DMS53 (cell line): ENCODE results near the gene DDX56.

Experiments
- DNase-seq: peaks from one replicate; lab custom pipeline; 2025; lab: John Stamatoyannopoulos, UW

The DDX56 gene, protein sequence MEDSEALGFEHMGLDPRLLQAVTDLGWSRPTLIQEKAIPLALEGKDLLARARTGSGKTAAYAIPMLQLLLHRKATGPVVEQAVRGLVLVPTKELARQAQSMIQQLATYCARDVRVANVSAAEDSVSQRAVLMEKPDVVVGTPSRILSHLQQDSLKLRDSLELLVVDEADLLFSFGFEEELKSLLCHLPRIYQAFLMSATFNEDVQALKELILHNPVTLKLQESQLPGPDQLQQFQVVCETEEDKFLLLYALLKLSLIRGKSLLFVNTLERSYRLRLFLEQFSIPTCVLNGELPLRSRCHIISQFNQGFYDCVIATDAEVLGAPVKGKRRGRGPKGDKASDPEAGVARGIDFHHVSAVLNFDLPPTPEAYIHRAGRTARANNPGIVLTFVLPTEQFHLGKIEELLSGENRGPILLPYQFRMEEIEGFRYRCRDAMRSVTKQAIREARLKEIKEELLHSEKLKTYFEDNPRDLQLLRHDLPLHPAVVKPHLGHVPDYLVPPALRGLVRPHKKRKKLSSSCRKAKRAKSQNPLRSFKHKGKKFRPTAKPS

DNA sequence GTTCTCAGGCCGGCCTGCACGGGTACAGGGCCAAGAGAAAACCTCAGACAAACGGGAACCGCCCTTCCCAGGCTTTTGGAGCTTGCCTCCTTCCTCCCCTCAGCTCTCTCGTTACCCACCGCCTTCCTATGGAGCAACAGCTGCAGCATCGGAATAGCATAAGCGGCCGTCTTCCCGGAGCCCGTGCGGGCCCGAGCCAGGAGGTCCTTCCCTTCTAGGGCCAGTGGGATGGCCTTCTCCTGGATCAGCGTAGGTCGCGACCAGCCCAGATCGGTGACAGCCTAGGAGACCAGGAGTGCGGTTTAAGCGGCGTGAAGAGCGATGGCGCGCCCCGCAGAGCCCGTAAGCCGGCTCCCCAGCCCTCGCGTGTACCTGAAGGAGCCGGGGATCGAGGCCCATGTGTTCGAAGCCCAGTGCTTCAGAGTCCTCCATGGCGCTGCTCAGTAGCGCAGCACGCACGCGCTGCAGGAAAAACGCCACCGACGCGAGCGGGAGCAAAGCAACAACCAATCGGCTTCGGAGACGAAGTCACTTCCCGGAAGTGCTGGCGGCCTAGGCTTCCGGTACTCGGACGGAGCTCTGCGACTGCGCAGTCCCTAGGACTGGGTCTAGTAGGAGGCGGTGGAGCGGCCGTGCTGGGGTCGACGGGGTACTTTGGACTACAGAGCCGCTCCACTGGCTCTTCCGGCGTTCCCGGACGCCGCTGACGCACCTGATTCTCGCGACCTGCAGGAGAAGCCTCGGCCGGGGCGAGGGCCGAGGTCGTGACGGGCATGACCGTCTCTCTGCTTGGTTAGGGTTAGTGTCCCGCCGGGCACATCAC is at the start of gene DDX56:
DDX56 (minus strand) TSS at position 445 of the 823 bp plus-strand sequence; CDS start at position 432, 13 bp downstream.
- peak; percentile 98 for DNase-seq

DNA sequence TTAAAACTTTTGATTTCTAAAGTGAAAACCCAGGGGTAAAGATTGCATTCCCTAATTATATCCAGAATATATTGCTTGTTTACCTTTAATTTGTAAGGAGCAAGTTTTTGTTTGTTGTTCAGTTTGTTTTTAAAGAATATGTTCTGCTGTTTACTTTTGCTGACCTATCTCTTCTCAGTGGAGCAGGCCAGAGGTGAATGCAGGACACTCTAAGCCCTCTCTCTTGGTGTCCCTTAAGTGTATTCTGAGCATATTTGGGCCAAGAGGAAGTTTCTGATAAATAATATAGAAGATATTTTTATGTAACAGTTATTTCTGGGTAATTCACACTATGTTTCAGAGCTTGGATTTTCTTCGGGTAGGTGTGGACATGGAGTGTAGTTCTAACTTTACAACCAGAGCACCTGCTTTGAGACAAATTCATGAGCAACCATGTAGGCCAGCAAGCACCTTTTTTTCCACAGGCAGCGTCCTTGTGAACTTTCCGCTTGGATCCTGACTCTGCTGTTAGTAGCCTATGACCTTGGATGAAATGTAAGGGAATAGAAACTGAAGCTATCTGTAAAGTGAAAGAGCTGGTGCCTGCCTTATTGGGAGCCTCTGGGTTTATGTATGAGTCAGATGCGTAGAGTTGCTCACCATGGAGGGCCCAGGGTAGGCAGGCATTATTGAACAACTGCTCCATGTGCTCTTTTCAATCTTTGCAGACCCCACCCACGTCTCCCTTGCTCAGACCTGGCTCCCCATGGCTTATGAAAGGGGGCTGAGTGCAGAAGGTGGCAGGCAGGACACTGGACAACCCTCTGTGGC is 48.8 kb upstream of the DDX56 start:
- no peak for DNase-seq

DNA sequence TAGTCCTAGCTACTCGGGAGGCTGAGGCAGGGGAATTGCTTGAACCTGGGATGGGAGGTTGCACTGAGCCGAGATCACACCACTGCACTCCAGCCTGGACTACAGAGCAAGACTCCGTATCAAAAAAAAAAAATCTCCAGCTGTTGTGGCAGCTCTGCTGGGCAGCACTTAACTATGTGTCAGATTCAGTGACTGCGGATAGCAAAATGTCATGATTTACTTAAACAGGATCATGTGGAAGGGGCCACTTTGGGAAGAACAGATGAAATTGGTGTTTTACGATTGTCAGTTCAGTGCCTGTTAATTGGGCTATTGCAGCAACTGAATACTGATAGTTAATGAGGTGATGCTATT is 48.0 kb upstream of the DDX56 start:
- DNase-seq, result no peak

DNA sequence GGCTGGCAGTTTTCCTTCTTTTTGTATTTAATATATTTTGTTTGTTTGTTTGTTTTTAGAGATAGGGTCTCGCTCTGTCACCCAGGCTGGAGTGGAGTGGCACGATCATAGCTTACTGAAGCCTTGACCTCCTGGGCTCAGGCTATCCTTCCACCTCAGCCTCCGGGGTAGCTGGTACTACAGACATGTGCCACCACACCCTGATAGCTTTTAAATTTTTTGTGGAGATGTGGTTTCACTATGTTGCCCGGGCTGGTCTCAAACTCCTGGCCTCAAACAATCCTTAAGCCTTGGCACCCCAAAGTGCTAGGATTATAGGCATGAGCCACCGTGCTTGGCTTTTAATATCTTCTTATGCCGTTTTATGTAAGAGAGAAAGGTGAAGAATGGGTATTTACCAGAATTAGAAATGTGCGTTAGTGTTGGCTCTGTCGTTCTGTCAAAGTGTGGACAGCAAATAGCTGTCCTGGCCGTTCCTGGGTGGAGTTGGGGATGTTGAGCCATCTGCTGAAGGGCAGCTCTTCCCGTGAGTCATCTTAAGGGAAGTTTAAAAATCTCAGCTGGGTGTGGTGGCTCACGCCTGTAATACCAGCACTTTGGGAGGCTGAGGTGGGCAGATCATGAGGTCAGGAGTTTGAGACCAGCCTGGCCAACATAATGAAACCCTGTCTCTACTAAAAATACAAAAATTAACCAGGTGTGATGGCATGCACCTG is 47.5 kb upstream of the DDX56 start:
- DNase-seq, result no peak

DNA sequence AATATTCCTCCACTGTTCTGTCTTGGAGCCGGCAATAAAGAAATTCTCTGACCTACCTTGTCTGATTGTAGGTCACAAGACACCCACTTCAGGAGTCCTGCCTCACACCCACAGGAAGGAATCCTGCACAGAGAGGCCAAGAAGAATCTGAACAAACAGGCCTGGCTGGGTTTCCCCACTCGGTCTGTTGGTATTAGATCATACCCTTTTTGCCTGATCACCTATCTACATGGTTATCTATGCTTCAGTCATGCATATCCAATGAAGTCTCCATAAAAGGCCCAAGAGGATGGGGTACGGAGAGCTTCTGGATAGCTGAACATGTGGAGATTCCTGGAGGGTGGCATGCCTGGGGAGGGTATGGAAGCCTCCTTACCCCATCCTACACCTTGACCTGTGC is 45.0 kb upstream of the DDX56 start:
- peak; percentile 86 for DNase-seq

DNA sequence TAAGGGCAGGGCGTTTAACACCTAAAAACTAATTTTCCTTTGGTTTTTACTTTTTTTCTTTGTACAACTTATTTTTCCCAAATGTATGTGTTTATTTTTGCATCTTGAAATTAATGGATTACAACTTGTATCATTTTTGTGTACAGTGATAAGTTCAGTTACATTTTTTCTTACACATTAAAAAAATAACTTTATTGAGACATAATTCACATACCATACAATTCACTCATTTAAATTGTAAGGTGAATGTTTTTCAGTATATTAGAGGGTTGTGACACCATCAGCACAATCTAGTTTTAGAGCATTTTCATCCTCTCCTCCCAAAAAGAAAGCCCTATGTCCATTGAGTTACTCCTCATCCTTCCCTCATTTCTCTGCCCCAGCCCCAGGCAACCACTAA is 44.3 kb upstream of the DDX56 start:
- no peak for DNase-seq

DNA sequence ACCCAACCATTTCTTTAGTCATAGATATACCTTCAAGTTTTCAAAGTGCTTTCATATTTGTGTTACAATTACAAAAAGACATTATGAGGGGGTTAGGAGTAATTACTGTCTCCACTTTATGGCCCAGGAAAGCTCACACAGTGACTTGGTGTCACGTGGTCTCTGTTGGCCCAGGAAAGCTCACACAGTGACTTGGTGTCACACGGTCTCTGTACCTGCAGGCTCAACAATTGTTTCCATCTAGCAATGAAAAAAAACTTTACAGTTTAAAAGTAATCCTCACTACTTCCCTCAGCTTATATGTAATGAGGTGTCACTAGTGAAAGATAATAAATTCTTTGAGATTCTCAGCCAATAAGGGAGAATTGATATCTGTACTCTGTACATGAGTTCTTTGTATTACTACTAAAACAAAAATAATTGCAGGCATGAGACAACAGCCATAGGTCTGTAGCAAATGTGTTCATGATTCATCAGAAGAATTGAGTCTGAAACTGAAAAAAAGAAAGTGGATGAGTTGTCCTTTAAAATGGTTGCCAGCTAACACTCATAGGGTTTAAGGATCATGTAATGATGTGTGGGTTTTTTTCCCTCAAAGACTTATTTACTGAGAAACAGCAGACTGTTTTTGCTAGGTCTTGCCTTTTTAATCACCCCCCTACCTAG is 43.6 kb upstream of the DDX56 start:
- DNase-seq, result no peak

DNA sequence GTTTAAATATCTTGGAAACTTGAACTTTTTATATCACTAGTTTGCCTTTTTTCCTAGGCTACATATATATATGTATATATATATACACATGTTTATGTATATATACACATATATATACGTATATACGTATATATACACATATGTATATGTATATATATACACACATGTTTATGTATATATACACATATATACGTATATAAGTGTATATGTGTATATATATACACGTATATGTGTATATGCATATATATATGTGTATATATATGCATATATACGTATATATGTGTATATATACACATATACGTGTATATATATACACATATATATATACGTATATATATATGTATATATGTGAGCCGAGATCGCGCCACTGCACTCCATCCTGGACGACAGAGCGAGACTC is 42.8 kb upstream of the DDX56 start:
- no peak for DNase-seq

DNA sequence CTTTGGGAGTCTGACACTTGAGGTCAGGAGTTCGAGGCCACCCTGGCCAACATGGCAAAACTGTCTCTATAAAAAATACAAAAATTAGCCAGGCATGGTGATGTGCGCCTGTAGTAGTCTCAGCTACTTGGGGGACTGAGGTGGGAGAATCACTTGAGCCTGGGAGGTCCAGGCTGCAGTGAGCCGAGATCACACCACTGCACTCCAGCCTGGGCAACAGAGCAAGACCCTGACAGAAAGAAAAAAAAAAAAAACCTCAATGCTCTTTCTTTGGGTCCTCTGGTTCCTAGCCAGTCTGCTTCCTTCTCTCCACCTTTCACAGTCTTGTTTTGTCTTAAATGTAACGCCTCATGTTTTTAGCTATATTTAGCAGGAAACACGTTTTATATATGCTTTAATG is 42.1 kb upstream of the DDX56 start:
- no peak for DNase-seq

DNA sequence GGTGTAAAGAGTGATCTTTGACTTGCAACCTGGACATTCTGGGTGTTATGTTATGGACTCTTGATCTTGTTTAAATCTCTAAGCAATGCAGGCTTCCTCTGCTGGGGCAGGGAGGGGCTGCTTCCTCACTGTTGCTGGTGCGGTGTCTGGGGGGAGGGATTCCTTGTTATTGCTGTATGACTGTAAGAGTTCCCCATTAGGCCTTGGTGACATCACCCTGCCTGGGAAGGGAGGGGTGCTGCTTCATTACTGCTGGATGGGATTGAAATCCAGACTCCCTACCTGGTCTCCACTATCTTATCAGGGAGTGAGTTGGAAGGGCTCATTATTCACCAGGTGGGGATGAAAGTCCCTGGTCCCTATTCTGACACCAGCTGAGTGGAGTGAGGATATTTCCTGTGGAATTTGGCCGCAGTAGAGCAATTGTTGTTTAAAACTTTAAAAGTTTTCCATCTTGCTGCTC is 41.5 kb upstream of the DDX56 start:
- DNase-seq, result no peak

DNA sequence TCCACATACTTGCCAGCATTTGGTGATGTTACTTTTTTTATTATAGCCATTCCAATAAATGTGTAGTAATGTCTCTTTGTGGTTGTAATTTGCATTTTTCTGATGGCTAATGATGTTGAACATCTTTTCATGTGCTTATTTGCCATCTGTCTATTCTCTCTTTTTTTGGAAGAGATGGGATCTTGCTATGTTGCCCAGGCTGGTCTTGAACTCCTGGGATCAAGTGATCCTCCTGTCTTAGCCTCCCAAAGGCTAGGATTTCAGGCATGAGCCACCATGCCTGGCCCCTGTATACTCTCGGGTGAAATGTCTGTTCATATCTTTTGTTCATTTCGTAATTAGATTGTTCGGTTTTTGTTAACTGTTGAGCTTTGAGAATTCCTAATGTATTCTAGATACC is 36.1 kb upstream of the DDX56 start:
- no peak for DNase-seq

DNA sequence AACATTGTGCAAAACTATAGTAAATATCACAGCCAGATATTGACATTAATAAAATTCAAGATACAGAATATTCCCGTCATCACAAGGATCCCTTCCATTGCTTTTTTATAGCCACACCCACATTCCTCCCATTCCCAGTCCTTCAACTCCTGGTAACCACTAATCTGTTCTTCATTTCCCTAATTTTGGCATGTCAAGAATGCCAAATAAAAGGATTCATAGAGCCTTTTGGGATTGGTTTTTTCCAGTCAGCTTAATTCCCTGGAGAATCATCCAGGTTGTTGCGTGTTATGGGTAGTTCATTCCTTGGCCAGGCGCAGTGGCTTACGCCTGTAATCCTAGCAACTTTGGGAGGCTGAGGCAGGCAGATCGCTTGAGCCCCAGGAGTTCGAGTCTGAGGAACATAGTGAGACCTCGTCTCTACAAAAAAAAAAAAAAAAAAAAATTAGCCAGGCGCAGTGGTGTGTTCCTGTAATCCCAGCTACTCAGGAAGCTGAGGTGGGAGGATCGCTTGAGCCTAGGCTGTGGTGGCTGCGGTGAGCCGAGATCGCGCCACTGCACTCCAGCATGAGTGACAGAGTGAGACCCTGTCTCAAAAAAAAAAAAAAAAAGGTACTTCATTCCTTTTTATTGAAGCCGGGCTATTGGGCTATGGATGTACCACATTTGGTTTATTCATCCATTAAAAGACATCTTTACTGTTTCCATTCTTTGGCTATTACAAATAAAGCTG is 35.4 kb upstream of the DDX56 start:
- DNase-seq, result no peak

DNA sequence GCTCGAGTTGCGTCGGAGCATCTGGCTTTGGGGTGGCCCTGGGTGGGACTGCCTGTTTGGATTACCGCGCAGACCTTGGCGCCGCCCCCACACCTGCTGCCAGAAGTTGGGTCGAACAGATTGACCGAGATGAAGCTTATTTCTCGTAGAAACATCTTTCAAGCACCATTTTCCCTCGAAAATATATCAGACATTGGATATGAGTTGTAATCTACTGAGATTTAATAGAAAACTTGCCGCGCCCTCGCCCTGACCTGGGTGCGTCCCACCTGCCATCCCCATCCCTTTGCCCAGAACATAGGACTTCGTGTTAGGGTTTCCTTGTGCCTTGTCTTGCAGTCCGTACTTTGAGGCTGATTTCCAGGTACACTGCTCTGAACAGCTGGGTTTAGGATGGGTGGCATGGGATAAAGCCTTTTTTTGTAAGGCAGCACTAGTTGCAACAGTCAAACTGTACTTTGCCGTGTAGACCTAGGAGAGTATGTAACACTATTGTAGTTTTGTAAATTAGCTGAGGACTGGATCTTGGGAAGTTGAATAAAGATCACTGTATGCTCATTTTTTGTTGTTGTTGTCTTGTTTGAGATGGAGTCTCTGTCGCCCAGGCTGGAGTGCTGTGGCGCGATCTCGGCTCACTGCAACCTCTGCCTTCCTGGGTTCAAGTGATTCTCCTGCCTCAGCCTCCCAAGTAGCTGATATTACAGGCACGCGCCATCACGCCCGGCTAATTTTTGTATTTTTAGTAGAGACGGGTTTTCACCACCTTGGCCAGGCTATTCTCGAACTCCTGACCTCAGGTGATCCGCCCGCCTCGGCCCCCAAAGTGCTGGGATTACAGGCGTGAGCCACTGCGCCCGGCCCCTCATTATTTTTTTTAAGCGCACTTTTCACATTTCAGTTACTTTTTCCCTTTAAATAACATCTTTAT is 33.7 kb upstream of the DDX56 start:
- DNase-seq, result peak; percentile 61

DNA sequence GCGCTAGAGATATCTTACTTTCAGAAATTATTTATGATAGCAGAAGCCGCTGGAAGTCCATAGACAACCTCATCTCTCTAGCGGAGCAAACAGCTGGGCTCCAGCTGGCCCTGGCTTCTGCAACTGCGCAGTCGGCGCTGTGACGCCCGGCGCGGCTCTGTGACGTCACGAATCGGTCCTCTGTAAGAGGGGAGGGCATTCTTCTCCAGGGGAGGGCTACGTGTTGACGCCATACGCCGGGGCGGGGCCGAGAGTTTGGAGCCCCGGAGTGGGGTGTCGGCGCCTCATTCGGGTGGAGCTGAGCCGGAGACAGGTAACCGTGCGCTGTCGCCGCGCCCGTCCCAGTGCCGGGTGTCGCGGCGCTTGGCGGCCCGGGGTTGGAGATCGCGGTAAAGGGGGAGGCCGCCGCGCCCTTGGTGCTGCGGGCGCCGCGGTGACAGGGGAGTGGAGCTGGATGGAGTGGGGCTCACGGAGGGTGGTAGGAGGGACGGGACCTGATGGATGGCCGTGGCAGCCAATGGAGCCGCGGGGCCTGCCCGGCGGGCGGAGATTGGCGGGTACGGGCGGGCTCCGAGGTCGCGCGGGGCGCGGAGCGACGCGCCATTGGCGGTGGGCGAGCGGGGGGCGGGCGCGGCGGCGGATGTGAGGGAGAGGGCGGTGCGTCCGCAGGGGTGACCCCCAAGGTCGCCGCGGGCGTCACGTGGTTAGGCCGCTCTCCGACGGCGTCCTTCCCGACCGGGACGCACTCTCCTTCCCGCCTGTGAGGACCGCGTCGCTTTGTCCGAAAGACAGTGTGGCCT is 32.8 kb upstream of the DDX56 start, which contains the start of gene OGDH:
OGDH (plus strand) TSS at position 287 of the 800 bp plus-strand sequence. CDS start 17,717 bp downstream, outside the sequence.
- DNase-seq, result peak; percentile 99

DNA sequence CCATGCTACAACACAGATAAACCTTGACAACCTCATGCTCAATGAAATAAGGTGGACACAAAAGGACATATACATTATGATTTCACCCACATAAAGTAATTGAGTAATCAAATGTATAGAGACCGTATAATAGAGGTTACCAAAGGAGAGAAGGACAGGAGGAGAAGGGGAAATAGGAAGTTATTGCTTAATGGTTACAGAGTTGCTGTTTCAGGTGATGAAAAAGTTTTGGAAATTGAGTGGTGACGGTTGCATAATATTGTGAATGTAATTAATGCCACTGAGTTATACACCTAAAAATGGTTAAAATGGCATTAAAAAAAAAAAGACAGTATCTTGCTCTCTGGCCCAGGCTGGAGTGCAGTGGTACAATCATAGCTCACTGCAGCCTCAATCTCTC is 31.2 kb upstream of the DDX56 start:
- DNase-seq, result no peak

DNA sequence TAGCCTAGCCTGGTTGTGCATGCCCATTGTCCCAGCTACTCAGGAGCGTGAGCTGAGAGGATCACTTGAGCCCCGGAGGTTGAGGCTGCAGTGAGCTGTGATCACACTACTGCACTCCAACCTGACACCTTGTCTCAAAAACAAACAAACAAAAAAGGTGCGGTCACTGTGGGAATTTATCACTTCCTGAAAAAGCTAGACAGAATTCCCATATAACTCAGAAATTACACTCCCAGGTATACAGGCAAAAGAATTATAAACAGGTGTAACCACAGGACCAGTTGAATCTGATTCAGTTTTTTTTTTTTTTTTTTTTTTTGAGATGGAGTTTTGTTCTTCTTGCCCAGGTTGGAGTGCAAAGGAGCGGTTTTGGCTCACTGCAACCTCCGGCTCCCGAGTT is 29.5 kb upstream of the DDX56 start:
- DNase-seq, result peak; percentile 63

DNA sequence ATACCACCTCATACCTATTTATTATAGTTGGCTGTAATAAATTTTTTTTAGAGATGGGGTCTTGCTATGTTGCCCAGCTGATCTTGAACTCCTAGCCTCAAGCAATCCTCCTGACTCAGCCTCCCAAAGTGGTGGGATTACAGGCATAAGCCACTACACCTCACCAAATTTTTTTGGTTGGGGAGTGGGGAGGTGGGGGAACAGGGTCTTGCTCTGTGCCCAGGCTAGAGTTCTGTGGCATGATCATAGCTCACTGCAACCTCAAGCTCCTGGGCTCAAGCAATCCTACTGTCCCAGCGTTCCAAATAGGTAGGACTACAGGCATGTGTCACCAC is 28.8 kb upstream of the DDX56 start:
- DNase-seq, result no peak

DNA sequence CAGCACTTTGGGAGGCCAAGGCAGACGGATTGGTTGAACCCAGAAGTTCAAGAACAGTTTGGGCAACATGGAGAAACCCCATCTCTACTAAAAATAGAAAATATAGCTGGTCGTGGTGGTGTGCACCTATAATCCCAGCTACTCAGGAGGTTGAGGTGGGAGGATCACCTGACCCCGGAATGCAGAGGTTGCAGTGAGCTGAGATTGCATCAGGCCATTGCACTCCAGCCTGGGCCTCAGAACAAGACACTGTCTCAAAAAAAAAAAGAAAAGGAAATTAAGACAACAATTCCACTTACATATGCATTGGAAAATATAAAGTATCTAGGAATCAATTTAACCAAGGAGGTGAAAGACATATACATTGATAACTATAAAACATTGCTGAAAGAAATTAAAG is 25.5 kb upstream of the DDX56 start:
- DNase-seq, result no peak
